HS-5 (cell line): ENCODE measurements around the gene FARS2.

ENCODE experiments used
- DNase-seq: peaks from one replicate; pipeline ENCODE4 v3.0.0-alpha.2; 2012; ENCODE audit warnings: low read depth

The FARS2 gene

DNA sequence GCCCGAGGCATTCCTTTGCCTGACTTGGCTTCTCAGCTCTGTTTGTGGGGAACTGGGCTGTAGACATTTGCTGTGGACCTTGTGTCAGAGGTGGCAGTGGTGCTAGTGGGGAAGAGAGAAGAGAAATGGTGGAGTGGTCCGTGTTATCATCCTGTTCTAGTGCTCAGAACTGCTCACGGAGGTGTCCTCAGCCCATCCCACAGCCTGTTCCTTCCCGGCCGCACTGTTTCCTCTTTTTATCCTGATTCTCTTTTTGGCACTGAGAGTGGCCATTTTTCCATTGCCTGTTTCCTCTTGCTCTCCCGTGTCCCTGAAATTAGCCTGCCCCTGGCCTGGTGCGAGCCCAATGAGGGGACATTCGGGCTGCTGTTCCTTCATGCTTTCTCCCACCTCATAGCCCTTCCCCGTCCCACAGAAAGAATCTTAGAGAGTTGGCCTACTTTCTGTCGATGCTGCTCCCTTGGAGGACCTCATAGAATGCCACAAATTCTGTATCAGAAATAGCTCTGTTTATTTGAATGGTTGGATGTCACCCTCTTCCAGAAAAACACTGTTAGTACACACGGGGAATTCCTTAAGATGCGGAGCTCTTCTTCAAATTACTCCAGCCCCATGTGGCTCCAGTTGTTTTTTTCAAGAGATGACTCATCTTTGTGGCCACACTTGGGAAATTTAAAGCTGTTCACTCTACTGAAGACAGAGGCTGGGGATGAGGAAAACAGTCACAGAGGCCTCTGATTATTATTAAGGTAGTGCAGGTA lies 26.1 kb downstream of the FARS2 start:
- peak; percentile 44 for DNase-seq

- no peak for DNase-seq
Observed at GRCh38 chr6:5287966-5288297, 26.6 kb downstream of the FARS2 start.

- DNase-seq = no peak
Observed at GRCh38 chr6:5290097-5290496, 28.8 kb downstream of the FARS2 start.

- no peak for DNase-seq
Observed at GRCh38 chr6:5290500-5290899, 29.2 kb downstream of the FARS2 start.

- DNase-seq = no peak
Observed at GRCh38 chr6:5292154-5292553, 30.8 kb downstream of the FARS2 start.

- no peak for DNase-seq
Observed at GRCh38 chr6:5293692-5294091, 32.4 kb downstream of the FARS2 start.

GRCh38 chr6:5294392-5295211 lies 33.3 kb downstream of the FARS2 start:
- DNase-seq = no peak

DNA sequence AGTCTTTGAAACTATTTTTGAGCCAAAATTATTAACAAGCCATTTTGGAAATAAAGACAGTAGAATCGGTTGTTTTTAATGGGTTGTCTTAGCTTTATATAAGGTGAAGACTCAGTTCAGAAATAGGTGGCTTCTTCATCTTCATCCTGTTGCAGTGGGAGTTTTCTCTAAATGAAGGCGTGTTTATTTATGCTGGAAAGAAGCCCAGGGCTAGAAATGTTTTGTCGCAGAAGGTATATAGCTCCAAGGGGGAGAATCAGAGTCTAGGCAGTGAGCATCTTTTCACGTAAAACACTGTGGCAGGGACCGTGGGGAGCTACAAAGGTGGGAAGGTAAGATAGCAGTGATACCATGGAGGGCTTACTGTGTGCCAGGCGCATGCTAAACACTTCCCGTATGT lies 34.3 kb downstream of the FARS2 start:
- no peak for DNase-seq

- no peak for DNase-seq
Observed at GRCh38 chr6:5300206-5300764, 39.0 kb downstream of the FARS2 start.

DNA sequence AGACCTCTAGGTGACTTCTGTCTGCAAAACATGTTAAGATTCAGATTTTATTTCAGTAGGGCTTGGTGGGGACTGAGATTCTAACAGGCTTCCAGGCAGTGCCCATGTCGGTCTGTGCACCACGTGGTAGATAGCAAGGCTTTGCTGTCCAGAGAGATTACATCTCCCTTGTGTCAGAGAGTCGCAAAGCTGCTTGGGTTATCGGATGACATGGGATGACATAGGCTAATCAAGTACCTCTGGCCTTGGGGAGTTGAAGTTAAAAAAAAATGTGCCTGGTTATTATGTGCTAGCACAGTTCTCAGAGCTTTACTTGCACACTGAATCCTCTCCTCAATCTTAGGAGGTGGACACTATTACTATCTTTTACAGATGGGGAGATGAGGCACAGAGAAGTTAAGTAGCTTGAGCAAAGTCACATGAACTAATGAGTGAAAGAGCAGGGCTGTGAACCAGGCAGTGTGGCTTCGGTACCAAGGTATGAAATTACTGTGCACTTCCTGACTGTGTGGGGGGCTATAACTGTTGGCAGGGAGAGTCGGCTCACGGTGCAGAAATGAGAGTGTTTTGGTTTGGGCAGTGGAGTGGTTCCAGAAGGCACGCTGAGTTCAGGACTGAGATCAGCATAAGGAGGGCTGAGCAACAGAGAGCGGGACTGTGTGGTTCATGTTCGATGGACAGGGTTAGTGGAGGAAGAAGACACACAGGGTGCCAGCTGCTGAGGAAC lies 41.1 kb downstream of the FARS2 start:
- no peak for DNase-seq

DNA sequence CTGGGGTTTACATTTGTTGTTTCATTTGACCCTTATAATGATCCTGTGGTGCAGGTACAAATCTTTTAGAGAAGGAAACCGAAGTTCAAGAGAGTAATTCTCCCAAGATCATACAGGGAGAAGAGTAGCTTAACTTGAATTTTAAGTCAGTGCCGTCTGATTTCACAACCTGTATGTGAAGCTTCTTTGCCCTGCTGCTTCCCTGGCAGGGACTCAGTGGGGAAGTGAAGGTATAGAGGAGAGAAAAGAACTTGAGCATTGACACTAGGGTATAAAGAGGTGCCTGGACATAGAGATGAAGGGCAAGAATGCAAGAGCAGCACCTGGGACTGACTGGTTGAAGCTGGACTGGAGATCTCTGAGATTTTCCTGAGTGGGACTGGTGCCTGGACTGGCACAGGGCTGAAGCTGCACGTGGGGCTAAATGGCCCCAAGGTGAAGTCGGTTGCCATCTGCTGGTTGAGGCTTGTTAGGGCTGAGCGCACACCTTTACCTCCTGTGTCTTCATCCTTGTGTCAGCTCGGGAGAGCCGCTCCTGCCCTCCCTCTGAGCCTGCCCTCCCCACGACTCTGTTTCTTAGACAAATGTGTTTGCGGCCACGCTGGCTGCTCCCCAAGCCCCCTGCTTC lies 41.8 kb downstream of the FARS2 start:
- no peak for DNase-seq

GRCh38 chr6:5303682-5304081 lies 42.4 kb downstream of the FARS2 start:
- DNase-seq = no peak

GRCh38 chr6:5305968-5306626 lies 44.8 kb downstream of the FARS2 start:
- DNase-seq = no peak

DNA sequence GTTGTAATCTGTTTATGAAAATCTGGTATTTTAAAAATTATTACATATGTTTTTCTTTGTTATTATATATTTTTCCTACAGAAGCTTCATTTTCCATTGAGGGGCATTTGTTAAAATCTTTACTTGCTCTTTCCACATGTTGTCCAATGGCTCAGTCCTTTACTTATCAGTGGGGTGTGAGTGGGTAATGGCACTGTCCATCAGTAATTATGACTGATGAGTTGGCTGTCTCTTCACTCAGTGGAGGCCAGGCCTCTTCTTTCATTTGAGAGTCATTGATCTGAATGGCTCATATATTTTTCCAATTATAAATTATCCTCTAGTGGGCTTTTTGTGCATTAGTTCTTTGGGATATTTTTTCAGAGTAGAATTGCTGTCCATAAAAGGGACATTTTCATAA lies 45.7 kb downstream of the FARS2 start:
- DNase-seq = no peak

- no peak for DNase-seq
Observed at GRCh38 chr6:5308066-5308465, 46.8 kb downstream of the FARS2 start.

GRCh38 chr6:5314191-5314865 lies 53.0 kb downstream of the FARS2 start:
- DNase-seq = no peak

DNA sequence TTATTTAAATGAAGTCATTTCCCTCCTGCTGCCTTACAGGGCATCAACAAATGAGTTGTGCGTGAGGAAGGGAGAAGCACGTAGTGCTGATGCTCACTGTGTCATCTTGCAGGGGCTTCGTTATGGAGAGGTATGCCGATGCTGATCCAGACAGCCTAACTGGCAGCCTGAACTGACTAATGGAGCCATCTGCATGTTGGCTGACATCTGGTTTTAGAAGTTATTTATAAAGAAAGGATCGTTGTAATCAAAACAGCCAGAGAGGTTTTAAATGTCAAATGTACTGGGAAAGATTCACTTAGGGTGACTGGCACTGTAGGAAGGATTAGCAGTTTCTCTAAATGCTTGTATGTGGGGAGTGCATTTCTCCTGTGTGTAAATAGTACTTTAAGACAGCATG lies 54.6 kb downstream of the FARS2 start:
- DNase-seq = no peak

DNA sequence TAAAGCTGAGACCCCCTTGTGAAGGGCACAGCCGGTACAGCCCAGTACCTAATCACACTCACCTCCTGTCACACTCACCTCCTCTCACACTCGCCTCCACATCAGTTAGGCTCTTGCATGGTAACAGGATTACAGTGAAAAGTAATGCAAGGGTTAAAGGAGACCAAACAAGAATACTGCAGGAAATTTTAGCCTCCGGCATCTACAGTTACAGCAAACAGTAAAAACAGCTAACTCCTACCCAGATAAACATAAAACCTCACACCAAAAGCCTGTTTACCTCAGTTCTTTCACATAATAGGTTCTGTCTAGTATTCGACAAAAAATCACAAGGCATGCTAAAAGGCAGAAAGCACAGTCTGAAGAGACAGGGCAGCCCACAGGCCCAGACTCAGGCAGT lies 55.6 kb downstream of the FARS2 start:
- DNase-seq = no peak

DNA sequence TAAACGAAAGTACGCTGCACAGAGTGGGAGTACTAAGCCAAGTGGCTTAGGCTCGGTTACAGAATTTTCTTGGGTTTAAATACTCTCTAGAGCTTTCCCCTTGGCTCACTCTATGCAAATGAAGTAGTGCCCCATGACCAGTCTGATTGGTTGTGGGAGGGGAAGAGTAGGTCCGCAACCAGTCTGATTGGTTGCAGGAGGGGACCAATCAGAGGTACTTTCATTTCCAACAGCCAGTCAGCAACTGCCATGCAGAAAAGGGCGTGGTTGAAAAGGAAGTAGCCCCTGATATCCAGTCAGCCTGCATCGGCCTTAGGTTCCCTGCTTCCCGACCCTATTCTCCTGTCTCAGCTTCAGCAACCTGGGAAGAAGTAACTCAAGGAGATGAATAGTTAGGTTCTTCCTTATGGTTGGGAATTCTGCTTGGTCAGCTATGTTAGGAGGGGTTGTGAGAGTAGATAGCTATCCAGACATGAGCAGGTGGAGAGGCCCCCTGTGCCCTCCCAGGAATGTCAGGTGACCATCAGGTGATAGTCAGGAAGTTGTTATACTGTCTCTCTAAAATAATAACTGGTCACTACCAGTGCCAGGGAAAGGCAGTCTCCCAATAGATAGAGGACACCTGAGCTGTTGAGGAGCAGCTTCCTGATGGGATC lies 57.4 kb downstream of the FARS2 start:
- no peak for DNase-seq

DNA sequence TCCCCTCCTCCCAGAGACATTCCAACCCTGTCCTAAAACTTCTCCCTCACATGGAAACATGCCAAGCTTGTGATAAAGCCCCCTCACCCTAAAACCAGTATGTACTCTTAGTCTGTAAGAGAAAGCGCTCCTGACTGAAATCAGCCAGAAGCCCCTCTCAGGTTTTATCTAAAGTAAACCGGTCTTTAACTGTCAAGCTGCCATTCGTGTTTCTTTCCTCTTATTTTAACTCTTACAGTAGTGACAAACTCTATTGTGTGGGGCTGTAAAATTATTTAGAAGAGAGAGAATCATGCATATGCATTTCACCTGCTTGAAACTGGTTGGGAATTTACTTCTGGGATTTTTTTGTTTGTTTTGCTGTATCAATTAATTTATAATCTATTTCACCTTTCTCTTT lies 62.7 kb downstream of the FARS2 start:
- no peak for DNase-seq

DNA sequence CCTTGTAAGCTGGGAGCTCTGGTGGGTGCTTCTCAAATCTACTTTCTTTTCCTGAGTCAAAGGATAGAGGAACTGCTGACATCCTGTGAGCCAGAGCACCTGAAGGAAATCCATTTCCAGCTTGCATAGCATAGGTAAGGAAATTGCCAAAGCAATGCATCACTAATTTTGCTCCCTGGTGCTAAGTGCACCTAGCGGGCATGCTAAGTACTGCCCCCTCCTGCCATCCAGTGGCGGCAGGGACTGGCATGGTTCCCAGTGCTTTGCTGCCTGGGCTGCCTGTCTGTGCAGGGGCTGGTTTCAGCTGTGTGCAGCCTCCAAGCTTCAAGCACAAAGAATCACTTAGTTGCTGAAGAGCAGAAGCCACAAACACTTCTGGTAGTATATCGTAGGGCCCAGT lies 63.9 kb downstream of the FARS2 start:
- no peak for DNase-seq
